Measurements from ENCODE around the gene TMEM179.

Gene TMEM179

DNA sequence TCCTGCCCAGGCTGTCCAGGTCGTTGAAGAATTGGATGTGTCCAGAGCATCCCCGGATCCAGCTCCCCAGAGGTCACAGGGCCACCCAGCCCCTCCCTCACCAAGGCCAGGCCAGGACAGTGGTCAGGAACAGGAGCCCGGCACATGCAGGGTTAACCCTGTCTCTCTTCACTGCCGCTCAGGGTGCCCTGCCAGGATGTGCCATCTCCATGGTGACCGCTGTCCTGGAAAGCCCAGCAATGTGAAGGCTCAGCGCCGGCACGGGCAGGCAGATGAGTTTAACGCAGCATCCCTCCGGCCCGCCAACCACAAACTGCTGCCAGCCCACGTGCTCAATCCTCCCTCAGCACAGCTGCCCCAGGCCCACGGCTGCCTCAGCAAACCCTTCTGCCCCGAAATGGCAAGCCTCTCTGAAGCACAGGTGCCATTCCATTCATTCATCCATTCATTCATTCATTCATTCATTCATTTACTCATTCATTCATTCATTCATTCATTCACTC lies 4.4 kb downstream of the TMEM179 start:
- DNase-seq, result peak in 33 of 56 donors; percentile 13 to 80 (median 52)

DNA sequence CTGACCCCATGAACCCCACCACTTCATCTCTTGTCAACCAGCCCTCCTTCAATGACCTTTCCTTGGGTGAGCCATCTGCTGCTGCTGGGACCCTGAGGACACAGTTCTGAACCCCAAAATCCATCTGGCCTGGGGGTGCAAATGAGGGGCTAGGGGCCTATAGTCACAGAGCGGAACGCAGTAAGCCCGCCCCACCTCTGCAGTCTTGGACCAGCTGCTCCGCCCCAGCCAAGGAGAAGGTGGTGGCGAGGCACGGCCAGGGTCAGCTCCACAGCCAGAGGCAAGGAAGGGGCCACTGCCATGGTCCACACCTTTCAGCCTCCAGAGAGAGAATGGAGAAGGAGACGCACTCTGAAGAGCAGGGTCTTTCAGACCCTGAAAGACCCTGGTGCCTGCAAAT lies 5.1 kb downstream of the TMEM179 start:
- no peak for DNase-seq

DNA sequence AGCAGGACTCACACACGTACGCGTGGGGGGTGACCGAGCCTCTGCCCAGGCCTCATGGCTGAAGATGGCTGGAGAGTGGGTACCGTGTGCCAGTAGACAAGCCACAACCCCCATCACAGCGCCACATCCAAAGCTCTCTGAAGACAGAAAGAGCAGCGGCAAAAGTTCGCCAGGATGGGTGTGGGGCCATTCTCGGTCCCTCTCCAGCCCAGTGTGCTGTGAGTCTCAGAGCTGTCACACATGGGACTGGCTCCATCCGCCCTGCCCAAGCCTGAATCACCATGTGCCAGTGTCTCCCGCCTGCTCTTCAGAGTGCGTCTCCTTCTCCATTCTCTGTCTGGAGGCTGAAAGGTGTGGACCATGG lies 5.7 kb downstream of the TMEM179 start:
- DNase-seq, result no peak

DNA sequence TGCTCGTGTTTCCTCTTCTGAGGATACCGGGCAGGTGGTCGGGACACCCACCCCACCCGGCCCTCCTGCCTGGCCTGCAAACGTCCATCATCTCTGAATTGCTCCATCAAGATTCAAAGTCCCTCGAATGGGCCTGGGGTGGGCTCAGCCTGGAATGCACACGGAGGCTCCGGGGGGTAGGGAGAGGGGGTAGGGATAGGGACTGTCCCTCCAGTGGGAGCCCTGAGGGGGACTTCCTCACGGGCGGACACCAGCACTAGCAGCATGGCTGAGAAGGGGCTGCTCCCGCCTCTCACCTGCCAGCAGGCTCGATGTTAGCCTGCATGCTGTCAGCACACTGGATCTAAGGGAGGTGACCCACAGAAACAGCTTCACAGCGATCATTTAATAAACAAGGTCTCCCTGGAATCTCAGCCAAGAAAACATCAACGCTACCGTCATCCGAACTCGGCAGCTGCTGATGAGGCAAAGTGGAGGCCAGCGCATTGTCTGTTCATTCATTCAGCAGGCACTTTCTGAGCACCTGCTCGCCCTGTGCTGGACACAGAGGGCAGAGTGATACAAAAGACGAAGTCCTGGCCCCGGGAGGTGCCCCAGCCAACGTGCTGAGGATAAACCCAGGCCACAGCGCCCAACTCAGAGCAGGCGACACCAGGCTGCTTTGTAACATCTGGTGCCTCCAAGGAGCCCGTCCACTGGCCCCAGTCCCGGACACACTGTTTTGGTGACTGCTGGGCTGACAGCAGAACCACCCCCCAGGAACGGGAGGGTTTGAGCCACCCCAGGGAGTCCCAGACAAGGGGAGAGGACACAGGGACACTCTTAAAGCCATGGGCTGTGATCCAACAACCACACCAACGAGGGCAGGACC lies 6.3 kb downstream of the TMEM179 start:
- peak in 3 of 56 donors; percentile 14 to 42 (median 27) for DNase-seq

- no peak for DNase-seq
These were observed 7.0 kb downstream of the TMEM179 start for GRCh38 chr14:104597576-104597975.

- no peak for DNase-seq
These were observed 7.6 kb downstream of the TMEM179 start for GRCh38 chr14:104596927-104597351.

GRCh38 chr14:104596451-104596918 lies 8.1 kb downstream of the TMEM179 start:
- DNase-seq, result no peak

- no peak for DNase-seq
These were observed 8.6 kb downstream of the TMEM179 start for GRCh38 chr14:104595911-104596450.

GRCh38 chr14:104595116-104595675 lies 9.4 kb downstream of the TMEM179 start:
- DNase-seq, result no peak

DNA sequence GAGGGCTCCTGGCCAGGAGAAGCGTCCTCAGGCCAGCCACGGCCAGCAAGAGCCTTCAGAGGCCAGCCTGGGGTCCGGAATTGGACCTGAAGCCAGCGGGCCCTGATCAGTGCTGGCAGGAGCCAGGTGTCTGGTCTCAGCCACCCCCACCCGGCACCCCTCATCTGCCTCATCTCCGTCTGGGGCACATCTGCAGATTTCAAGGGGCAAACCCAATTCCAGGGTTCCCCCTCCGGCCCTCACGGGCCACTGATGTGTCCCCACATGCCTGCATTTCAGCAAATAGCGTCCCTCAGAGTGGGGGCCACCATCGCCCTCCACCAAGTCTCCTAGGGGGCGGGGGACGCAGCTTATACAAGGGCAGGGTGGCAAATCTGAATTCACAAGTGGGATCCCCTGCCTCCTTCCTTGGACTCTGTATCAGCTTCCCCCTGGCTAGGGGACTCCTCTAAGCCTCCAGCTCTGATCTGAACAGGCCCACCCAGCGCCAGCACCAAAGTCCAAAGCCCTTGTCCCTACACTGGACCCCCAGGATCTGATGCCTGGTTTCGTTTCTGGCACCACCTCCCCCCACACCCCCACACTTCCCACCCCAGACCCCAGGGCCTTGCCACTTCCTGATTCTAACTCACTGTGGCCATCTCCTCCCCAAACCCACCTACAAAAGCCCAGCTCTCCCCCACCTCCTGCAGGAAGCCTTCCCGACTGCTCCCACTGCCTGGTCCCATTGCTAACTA lies 10.1 kb downstream of the TMEM179 start:
- DNase-seq, result no peak

DNA sequence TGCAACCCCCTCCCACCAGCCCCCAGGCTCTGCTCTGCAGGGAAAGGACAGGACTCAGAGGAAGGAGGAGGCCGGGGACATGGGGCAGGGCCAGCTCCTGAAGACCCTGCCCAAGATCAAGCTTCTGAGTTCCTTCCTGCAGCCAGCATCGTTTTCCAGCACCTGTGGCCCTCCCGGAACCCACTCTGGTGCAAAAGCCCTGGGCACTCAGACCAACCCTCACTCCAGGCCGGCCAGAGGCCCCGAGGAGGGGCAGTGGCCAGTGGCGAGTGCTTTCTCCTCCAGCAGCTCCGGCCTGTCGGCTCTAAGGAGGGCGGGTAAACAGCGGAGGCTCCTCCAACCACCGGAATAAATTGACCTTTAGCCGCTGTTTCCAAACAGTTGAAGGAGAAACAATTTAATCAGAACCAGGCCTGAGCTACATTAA lies 10.8 kb downstream of the TMEM179 start:
- DNase-seq, result no peak

- DNase-seq, result no peak
These were observed 11.3 kb downstream of the TMEM179 start for GRCh38 chr14:104593241-104593701.

DNA sequence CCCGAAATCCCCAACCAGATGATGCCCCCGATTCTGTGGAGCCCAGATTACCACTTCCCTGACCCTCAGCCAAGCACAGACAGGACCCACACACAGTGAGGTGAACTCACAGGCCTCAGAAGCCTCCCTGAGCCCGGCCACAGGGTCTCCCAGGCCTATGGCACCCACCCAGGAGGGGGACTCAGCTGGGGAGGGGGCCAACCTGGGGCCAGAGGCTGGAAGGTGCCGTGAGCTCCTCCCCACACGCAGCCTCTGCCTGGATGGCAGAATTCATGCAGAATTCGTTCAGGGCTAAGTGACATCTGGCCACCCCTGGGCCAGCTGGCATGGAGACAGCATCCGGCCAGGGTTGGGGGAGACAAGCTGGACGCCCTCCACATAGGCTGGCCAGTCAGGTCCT lies 11.8 kb downstream of the TMEM179 start:
- no peak for DNase-seq

- no peak for DNase-seq
These were observed 12.3 kb downstream of the TMEM179 start for GRCh38 chr14:104592292-104592672.

- DNase-seq, result no peak
These were observed 12.9 kb downstream of the TMEM179 start for GRCh38 chr14:104591506-104592291.

DNA sequence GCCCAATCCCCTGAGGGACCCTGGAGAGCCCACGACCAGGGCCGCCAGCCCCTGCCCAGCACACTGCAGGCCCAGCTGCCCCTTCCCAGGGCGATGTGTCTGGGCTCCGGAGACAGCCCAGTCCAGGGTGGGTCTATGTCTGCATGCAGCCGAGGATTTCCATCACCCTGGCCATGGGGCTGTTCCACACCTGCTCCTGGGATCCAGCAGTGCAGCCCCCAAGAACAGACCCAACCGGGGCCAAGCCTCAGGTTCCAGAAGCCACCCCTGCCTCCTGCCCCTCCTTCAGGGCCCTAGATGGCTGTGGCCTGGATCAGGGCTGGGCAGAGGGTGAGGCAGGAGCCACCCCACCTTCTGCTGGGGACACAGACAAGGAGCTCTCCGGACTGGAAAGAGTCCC lies 13.5 kb downstream of the TMEM179 start:
- no peak for DNase-seq

DNA sequence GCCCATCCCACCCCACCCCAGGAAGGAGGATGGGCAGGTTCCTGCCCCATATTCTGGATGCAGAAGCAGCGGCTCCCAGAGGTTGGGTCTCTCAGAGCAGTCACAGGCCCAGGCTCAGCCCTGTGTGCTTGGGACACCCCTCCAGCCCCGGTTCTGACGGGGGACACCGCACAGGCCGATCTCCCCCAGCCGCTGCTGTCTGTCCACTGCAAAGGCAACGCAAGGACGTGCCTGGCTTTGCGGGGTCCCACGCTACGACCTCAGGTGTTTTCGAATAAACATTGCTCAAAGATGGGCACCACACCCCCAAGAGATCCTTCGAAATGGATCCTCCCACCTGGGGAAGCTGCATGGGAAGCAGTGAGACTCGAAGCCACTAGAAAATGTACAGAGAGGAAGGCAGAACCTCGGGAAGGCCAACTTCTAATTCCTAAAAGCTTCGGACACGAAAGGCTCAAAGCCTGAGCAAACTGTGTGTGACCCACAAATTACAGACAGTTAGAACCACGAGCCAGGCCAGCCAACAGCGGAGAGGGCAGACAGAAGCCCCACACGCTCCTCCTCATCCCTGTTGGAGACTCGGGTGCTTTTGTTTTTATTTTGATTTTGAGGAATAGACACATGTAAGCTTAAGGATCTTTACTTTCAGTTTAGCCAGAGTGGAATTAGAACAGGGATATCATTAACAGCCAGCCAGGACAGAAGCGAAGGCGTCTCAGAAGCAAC lies 14.2 kb downstream of the TMEM179 start:
- DNase-seq, result no peak

DNA sequence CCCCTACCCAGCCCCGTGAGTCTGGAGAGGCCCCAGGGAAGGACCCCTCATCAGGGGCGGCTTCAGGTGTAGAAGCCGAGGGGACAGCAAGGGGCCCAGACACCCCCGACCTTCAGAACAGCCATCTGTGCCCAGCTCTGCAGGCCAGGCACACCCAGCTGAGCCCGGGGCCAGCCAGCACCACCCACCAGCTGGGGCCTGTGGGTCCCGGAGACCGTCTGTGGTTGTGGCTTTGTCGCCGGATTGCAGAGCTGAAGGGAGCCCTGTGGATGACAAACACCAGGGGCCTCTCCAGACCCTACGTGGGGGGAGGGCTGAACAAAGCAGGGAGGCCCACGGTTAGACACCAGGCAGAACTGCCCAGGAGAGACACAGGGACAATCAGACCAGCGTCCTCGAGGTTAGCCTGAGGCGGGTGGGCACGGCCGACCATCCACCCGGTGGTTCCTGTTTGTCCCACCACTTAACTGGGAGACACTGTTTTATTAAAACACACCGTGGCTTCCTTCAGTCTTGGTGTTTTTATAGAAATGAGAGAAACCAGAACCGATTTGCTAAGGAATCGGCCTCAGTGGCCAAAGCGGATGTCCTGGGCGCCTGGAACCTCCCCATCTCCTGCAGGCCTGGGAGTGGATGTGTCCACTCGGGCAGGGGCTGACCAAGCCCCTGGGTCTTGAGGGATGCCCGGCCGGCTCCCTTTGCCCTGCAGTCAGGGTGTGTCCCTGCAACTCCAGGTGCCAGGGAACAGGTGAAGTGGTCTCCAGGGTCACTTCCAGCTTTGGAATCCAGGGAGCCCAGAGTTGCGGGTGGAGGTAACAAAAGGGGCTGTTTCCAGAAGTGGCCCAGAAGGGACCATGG lies 15.0 kb downstream of the TMEM179 start:
- DNase-seq, result no peak
